K562 (cell line): ENCODE results near the gene DNAJC15. TPM values are rescaled to one million over a fixed set of nuclear protein-coding genes. Genes with fewer than 3 reads are reported as not detected.

Source experiments
- ATAC-seq: fragments of 200-7000 bp; cut with Tn5 transposase; 3 replicates; pipeline ENCODE4 v1.9.1; 2020; ENCODE audit warnings: moderate library complexity
- BruUV-seq: library from RNA; stranded (reverse); fragments of 400-500 nt; replicated peaks from 2 replicates; lab custom pipeline; 2021; lab: Mats Ljungman, UMichigan
- CTCF ChIA-PET: fragments of 300-600 bp; formaldehyde crosslinking; extraction: SDS; loops from one replicate; lab custom pipeline; 2021; ENCODE audit warnings: low intra/inter-chr PET ratio; lab: Yijun Ruan, JAX
- POLR2A ChIA-PET: fragments of 300-600, 350-650 bp; sonication (Branson Sonifier 250); formaldehyde crosslinking; extraction: SDS; loops from one replicate; lab custom pipeline; 2021; ENCODE audit warnings: antibody characterized with exemption, inconsistent platforms; lab: Yijun Ruan, JAX
- DNase-seq, 4 experiments: peaks; one replicate each; pipeline versions ENCODE4 v3.0.0 to v3.0.0-alpha.2; 2011 to 2018; ENCODE audit warnings: low spot score in 3 of 4, mixed read lengths in 3 of 4; ENCODE audit errors: extremely low read depth in 1 of 4
- FAIRE-seq: peaks from 2 replicates; lab custom pipeline; 2011; peaks lifted over from hg19 to GRCh38; lab: Jason Lieb, UNC
- H2AFZ ChIP-seq: 2 replicates; pipeline ENCODE4 v1.6.0; 2011; ENCODE audit warnings: low read depth, low read length, control low read depth, inconsistent platforms
- H3K27ac ChIP-seq: fragments of 200-600 bp; 3 replicates; pipeline ENCODE4 v1.8.0; 2011; ENCODE audit warnings: low read depth, mild to moderate bottlenecking, control low read depth, inconsistent platforms, low read length, moderate library complexity, mixed read lengths; ENCODE audit errors: extremely low read depth
- H3K27me3 ChIP-seq, 2 experiments: fragments of 300-600 bp in 1 of 2; 2 replicates in 1 of 2; 3 replicates in 1 of 2; pipeline versions ENCODE4 v1.6.0 to v1.8.0; 2011; ENCODE audit warnings: inconsistent platforms in 2 of 2, low read length in 2 of 2, mild to moderate bottlenecking in 1 of 2, mixed read lengths in 1 of 2, moderate library complexity in 1 of 2; ENCODE audit not compliant: control insufficient read depth in 2 of 2, insufficient read depth in 2 of 2
- H3K36me3 ChIP-seq: fragments of 300-600 bp; 3 replicates; pipeline ENCODE4 v1.8.0; 2011; ENCODE audit warnings: mild to moderate bottlenecking, low read length, inconsistent platforms; ENCODE audit not compliant: control insufficient read depth, insufficient read depth
- H3K4me1 ChIP-seq, 2 experiments: fragments of 200-600 bp in 1 of 2; replicated peaks in 1 of 2; 2 replicates in 1 of 2; 3 replicates in 1 of 2; pipeline versions ENCODE4 v1.5.1 to v1.8.0; 2011; ENCODE audit warnings: inconsistent platforms in 2 of 2, low read length in 2 of 2, mild to moderate bottlenecking in 1 of 2, mixed read lengths in 1 of 2, moderate library complexity in 1 of 2; ENCODE audit not compliant: control insufficient read depth in 2 of 2, insufficient read depth in 2 of 2
- H3K4me2 ChIP-seq: 2 replicates; pipeline ENCODE4 v1.6.1; 2011; ENCODE audit warnings: low read length, control low read depth, inconsistent platforms, mixed read lengths; ENCODE audit not compliant: insufficient read depth
- H3K4me3 ChIP-seq: fragments of 200-600 bp; sonication (generic), shearing (Covaris generic); 2 replicates; pipeline ENCODE4 v1.5.1; 2016; ENCODE audit warnings: control low read depth, inconsistent platforms
- H3K79me2 ChIP-seq: fragments of 200-600 bp; 3 replicates; pipeline ENCODE4 v1.8.0; 2011; ENCODE audit warnings: low read length, inconsistent platforms; ENCODE audit not compliant: control insufficient read depth, insufficient read depth
- H3K9ac ChIP-seq, 2 experiments: 2 replicates each; pipeline versions ENCODE4 v1.6.0 to v1.6.1; 2011; ENCODE audit warnings: low read depth in 2 of 2, low read length in 2 of 2, control low read depth in 1 of 2, inconsistent platforms in 1 of 2, mild to moderate bottlenecking in 1 of 2, mixed read lengths in 1 of 2; ENCODE audit not compliant: insufficient read depth in 1 of 2
- H3K9me1 ChIP-seq: one replicate; pipeline ENCODE4 v1.6.0; 2011; ENCODE audit warnings: inconsistent platforms, mild to moderate bottlenecking, low read length, moderate library complexity; ENCODE audit not compliant: control insufficient read depth, insufficient read depth
- H3K9me3 ChIP-seq: replicated peaks from 2 replicates; pipeline ENCODE4 v1.5.1; 2011; ENCODE audit warnings: low read depth, low read length, inconsistent platforms; ENCODE audit not compliant: control insufficient read depth, insufficient read depth
- H4K20me1 ChIP-seq: replicated peaks from 2 replicates; pipeline ENCODE4 v1.6.1; 2011; ENCODE audit warnings: low read length, inconsistent platforms, mixed read lengths; ENCODE audit not compliant: control insufficient read depth, insufficient read depth
- ATF1 ChIP-seq, 2 experiments: fragments of 450-650 bp in 1 of 2; IDR thresholded peaks; 2 replicates each; pipeline ENCODE4 v1.6.1; 2016; ENCODE audit warnings: missing compliant biosample characterization in 1 of 2, missing genetic modification characterization in 1 of 2
- GATA2 ChIP-seq: sonication (generic); formaldehyde crosslinking; IDR thresholded peaks from 2 replicates; pipeline ENCODE4 v1.4.0; 2020; ENCODE audit warnings: mild to moderate bottlenecking, missing genetic modification reagents
- HEY1 ChIP-seq: fragments of 250-450 bp; sonication (Bioruptor Pico); IDR thresholded peaks from 2 replicates; pipeline ENCODE4 v1.5.0; 2020; ENCODE audit warnings: mild to moderate bottlenecking, moderate library complexity, borderline replicate concordance
- HLTF ChIP-seq: fragments of 450-650 bp; IDR thresholded peaks from 2 replicates; pipeline ENCODE4 v1.6.1; 2016
- NEUROD1 ChIP-seq: fragments of 150-350 bp; IDR thresholded peaks from 2 replicates; pipeline ENCODE4 v1.6.1; 2014; ENCODE audit warnings: borderline replicate concordance, low read length, low read depth; ENCODE audit not compliant: partially characterized antibody
- PHB2 ChIP-seq: fragments of 450-650 bp; IDR thresholded peaks from 2 replicates; pipeline ENCODE4 v1.6.1; 2017; ENCODE audit warnings: low read depth
- POLR2B ChIP-seq: fragments of 450-650 bp; IDR thresholded peaks from 2 replicates; pipeline ENCODE4 v1.6.1; 2018; ENCODE audit warnings: low read depth; ENCODE audit not compliant: partially characterized antibody
- WGBS: fragments of 100-300 bp; shearing (Covaris generic); methylation state at CpG from one replicate; pipeline ENCODE4 v1.1.6; 2016; ENCODE audit warnings: low coverage, mixed read lengths; ENCODE audit not compliant: insufficient coverage; ENCODE audit errors: missing lambda C conversion rate; 5-methylcytosine and 5-hydroxymethylcytosine counted together
- in situ Hi-C: fragments of 300-500 bp; cut with MboI; formaldehyde crosslinking; loops from 4 replicates; pipeline ENCODE4 v1.15.0; 2018; ENCODE audit warnings: inconsistent platforms, mixed read lengths
- intact Hi-C: fragments of 100-400 bp; cut with micrococcal nuclease; formaldehyde crosslinking; loops from 2 replicates; pipeline ENCODE4 v1.14.2; 2022
- polyA plus RNA-seq, 8 experiments: library from polyadenylated mRNA; depleted of rRNA in 4 of 8; stranded (reverse) in 5 of 8; unstranded in 3 of 8; fragments of >200 nt; fragmentation: Nextera tagmentation in 2 of 8; fragmentation: Illumina TruSeq in 1 of 8; extraction: Ambion mirVana in 2 of 8; extraction: Trizol in 1 of 8; gene quantifications; 2 replicates each; pipeline versions ENCODE4 v1.2.1 to v1.2.3, GENCODE V29; 2011 to 2014; ENCODE audit warnings: inconsistent platforms in 1 of 8, missing spikeins in 1 of 8
- total RNA-seq, 7 experiments: library from RNA; depleted of rRNA in 6 of 7; stranded (reverse); fragments of >200 nt in 6 of 7; fragmentation: Illumina TruSeq in 2 of 7; extraction: Trizol in 2 of 7; gene quantifications; 2 replicates each; pipeline versions ENCODE4 v1.2.1 to v1.2.3, GENCODE V29; 2011 to 2021; ENCODE audit warnings: low replicate concordance in 1 of 7
- TF ChIP-seq, protein P1 (sequence below), 2 experiments: fragments of 450-650 bp; IDR thresholded peaks; 2 replicates each; pipeline ENCODE4 v1.6.1; 2016; ENCODE audit warnings: mild to moderate bottlenecking in 2 of 2, borderline replicate concordance in 1 of 2, low read depth in 1 of 2, moderate library complexity in 1 of 2
- TF ChIP-seq, protein P2 (sequence below), 2 experiments: fragments of 450-650 bp in 1 of 2; IDR thresholded peaks; 2 replicates each; pipeline ENCODE4 v1.6.1; 2011 to 2017; ENCODE audit warnings: low read depth in 2 of 2, antibody characterized with exemption in 1 of 2, borderline replicate concordance in 1 of 2, low read length in 1 of 2, mild to moderate bottlenecking in 1 of 2, mixed read lengths in 1 of 2; ENCODE audit not compliant: control insufficient read depth in 1 of 2
- TF ChIP-seq, protein P3 (sequence below): fragments of 450-650 bp; formaldehyde crosslinking; IDR thresholded peaks from 2 replicates; pipeline ENCODE4 v1.4.0; 2020; ENCODE audit warnings: mild to moderate bottlenecking

DNAJC15 gene
- total and polyA plus RNA-seq, 9 of the 15 experiments (the other 6 are each of a cell fraction or from before 2014, with no cell fraction given): 0.47 to 3.8 (median 1.0) TPM

DNA sequence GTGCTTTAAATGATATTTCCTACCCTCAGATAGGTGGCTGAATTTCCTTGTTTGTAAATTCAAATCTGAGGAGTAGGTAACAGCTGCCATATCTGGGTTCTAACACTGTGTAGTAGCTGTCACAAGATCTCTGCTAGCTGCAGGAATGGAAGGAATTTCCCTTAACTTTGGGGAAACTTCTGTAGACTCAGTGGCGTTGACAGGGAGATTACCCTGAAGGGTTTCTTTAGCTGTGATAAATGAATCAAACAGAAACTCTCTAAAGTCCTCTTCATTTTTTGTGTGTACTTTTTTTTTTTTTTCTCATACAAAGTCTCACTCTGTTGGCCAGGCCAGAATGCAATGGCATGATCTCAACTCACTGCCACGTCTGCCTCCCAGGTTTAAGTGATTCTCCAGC lies 26.0 kb upstream of the DNAJC15 start:
- no peaks in the 10 kb centered on the region for H3K36me3 ChIP-seq
- DNase-seq: no peak
- H4K20me1 ChIP-seq: no peaks in the 10 kb centered on the region
- no peaks in the 10 kb centered on the region for H3K79me2 ChIP-seq
- no peaks in the 10 kb centered on the region for H3K9me3 ChIP-seq
- CTCF ChIA-PET: no interaction called here
- no peak overlapping the region for H3K4me3 ChIP-seq
- no peak overlapping the region for H3K4me2 ChIP-seq
- H2AFZ ChIP-seq: no peak overlapping the region
- no peaks in the 10 kb centered on the region; a peak in 1 of 5 replicates for H3K4me1 ChIP-seq
- no peak for FAIRE-seq
- no peak overlapping the region for H3K9ac ChIP-seq
- 0% methylated on average over 2 of the region's 2 CpGs for WGBS
- peaks cover 0 to 1% of the 10 kb centered on the region in 2 experiments; a peak in 2 of 5 replicates for H3K27me3 ChIP-seq
- no TSS peak for BruUV-seq
- POLR2A ChIA-PET: no interaction called here
- intact Hi-C loops (no loop called here), in situ Hi-C loops (no loop called here)
- no peak for ATAC-seq
- H3K27ac ChIP-seq: no peak overlapping the region
- H3K9me1 ChIP-seq: no peaks in the 10 kb centered on the region
- TF ChIP-seq, protein P1, sequence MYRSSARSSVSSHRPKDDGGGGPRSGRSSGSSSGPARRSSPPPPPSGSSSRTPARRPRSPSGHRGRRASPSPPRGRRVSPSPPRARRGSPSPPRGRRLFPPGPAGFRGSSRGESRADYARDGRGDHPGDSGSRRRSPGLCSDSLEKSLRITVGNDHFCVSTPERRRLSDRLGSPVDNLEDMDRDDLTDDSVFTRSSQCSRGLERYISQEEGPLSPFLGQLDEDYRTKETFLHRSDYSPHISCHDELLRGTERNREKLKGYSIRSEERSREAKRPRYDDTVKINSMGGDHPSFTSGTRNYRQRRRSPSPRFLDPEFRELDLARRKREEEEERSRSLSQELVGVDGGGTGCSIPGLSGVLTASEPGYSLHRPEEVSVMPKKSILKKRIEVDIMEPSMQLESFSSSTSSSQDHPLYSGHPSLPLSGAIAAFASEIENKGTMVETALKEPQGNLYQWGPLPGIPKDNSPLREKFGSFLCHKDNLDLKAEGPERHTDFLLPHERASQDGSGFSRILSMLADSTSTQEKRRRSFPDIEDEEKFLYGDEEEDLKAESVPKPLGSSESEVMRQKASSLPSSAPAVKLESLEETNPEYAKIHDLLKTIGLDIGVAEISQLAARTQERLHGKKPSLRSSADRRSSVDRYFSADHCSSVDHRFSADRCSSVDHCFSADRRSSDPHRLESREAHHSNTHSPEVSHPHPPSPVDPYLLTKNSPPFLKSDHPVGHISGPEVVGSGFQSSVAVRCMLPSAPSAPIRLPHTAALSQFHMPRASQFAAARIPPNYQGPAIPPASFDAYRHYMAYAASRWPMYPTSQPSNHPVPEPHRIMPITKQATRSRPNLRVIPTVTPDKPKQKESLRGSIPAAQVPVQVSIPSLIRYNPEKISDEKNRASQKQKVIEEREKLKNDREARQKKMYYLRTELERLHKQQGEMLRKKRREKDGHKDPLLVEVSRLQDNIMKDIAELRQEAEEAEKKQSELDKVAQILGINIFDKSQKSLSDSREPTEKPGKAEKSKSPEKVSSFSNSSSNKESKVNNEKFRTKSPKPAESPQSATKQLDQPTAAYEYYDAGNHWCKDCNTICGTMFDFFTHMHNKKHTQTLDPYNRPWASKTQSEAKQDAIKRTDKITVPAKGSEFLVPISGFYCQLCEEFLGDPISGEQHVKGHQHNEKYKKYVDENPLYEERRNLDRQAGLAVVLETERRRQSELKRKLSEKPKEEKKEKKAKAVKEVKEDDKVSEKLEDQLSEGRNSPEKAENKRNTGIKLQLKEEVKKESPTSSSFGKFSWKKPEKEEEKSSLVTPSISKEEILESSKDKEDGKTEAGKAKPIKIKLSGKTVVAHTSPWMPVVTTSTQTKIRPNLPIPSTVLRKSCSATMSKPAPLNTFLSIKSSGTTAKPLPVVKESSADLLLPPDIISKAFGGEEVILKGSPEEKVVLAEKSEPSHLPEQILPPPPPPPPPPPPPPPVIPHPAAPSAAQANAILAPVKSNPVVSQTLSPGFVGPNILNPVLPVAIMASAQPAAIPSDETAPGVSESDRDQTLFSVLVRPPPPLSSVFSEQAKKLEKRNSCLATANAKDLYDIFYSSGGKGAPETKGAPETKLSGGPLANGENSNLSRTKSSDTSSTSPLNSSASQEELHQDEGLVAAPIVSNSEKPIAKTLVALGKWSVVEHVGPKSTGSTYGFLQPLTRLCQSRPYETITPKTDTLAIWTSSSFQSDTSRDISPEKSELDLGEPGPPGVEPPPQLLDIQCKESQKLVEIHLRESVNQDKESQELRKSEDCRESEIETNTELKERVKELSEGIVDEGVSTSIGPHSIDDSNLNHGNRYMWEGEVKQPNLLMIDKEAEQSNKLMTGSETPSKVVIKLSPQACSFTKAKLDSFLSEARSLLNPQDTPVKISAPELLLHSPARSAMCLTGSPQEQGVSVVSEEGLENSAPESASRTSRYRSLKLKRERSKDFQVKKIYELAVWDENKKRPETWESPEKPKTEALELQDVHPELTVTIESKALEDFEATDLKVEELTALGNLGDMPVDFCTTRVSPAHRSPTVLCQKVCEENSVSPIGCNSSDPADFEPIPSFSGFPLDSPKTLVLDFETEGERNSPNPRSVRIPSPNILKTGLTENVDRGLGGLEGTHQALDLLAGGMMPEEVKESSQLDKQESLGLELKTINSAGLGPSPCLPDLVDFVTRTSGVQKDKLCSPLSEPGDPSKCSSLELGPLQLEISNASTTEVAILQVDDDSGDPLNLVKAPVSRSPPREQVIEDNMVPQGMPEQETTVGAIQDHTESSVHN (IDR thresholded peaks at IDR 0.05; ENCODE audit: borderline replicate concordance in 1 of 2, low read depth in 1 of 2): no peak
- no peak for TF ChIP-seq POLR2B
- no peak for TF ChIP-seq GATA2 (CRISPR knock-in tag)
- TF ChIP-seq, protein P2, sequence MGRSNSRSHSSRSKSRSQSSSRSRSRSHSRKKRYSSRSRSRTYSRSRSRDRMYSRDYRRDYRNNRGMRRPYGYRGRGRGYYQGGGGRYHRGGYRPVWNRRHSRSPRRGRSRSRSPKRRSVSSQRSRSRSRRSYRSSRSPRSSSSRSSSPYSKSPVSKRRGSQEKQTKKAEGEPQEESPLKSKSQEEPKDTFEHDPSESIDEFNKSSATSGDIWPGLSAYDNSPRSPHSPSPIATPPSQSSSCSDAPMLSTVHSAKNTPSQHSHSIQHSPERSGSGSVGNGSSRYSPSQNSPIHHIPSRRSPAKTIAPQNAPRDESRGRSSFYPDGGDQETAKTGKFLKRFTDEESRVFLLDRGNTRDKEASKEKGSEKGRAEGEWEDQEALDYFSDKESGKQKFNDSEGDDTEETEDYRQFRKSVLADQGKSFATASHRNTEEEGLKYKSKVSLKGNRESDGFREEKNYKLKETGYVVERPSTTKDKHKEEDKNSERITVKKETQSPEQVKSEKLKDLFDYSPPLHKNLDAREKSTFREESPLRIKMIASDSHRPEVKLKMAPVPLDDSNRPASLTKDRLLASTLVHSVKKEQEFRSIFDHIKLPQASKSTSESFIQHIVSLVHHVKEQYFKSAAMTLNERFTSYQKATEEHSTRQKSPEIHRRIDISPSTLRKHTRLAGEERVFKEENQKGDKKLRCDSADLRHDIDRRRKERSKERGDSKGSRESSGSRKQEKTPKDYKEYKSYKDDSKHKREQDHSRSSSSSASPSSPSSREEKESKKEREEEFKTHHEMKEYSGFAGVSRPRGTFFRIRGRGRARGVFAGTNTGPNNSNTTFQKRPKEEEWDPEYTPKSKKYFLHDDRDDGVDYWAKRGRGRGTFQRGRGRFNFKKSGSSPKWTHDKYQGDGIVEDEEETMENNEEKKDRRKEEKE (IDR thresholded peaks at IDR 0.05; ENCODE audit: borderline replicate concordance in 1 of 2, control insufficient read depth in 1 of 2, low read depth in 2 of 2, low read length in 1 of 2): no peak
- no peak for TF ChIP-seq HEY1
- TF ChIP-seq NEUROD1: no peak
- no peak for TF ChIP-seq PHB2
- no peak for TF ChIP-seq ATF1 (CRISPR knock-in tag; IDR thresholded peaks at IDR 0.05)
- TF ChIP-seq ATF1 (tag; IDR thresholded peaks at IDR 0.05): no peak
- TF ChIP-seq, protein P3, sequence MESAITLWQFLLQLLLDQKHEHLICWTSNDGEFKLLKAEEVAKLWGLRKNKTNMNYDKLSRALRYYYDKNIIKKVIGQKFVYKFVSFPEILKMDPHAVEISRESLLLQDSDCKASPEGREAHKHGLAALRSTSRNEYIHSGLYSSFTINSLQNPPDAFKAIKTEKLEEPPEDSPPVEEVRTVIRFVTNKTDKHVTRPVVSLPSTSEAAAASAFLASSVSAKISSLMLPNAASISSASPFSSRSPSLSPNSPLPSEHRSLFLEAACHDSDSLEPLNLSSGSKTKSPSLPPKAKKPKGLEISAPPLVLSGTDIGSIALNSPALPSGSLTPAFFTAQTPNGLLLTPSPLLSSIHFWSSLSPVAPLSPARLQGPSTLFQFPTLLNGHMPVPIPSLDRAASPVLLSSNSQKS (CRISPR knock-in tag): no peak
- no peak for TF ChIP-seq HLTF
